Measurements from ENCODE around the gene DYNC1H1. TPM values are rescaled to one million over a fixed set of nuclear protein-coding genes. Genes with fewer than 3 reads are reported as not detected.

Gene DYNC1H1
- total RNA-seq, 1 experiment from 2014 or later: 167 TPM

GRCh38 chr14:102035914-102036313 lies 71.5 kb downstream of the DYNC1H1 start:
- no peak for DNase-seq (ENCODE audit: low read depth)

- DNase-seq (ENCODE audit: low read depth): no peak
Observed at GRCh38 chr14:102037686-102038085, 73.3 kb downstream of the DYNC1H1 start.

DNA sequence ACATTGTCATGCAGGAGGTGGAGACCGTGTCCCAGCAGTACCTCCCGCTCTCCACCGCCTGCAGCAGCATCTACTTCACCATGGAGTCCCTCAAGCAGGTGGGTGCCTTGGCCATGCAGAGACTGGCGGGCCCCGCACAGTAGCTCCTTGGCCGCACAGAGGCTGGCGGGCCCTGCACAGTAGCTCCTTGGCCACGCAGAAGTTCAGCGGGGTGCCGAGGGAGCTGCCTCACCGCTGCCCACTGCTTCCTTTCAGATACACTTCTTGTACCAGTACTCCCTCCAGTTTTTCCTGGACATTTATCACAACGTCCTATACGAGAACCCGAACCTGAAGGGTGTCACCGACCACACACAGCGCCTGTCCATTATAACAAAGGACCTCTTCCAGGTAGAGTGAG lies 74.8 kb downstream of the DYNC1H1 start:
- DNase-seq (ENCODE audit: low read depth): no peak

DNA sequence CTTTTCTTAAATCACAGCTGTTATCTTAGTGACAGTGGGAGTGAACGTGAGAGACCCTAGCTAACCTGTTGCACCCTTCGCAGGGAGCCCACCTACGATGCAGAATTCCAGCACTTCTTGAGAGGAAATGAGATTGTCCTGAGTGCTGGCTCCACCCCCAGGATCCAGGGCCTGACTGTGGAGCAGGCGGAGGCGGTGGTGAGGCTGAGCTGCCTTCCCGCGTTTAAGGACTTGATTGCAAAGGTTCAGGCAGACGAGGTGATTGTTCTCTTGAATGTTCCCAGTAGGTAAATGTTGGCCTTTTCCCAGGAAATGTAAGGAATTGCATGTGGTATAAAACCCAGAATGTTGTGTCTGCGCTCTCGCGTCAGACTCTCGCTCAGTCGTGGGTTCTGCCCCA lies 75.8 kb downstream of the DYNC1H1 start:
- DNase-seq (ENCODE audit: low read depth): no peak

GRCh38 chr14:102042699-102043098 lies 78.3 kb downstream of the DYNC1H1 start:
- no peak for DNase-seq (ENCODE audit: low read depth)

GRCh38 chr14:102043251-102044025 lies 79.1 kb downstream of the DYNC1H1 start:
- DNase-seq (ENCODE audit: low read depth): peak; percentile 81

DNA sequence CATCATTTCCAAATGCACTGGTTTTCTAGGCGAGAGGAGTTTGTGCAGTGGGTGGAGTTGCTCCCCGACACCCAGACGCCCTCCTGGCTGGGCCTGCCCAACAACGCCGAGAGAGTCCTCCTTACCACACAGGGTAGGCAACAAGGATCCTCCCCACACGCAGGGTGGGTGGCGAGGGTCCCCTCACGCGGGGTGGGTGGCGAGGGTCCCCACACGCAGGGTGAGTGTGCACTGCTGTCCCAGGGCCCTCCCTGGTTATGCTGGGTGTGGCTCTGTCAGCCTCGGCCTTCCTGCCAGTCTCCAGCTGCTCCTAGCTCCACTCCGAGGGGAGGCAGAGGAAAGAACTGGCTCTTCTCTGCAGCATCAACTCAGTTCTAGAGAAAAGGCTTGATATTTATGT lies 80.2 kb downstream of the DYNC1H1 start:
- no peak for DNase-seq (ENCODE audit: low read depth)

DNA sequence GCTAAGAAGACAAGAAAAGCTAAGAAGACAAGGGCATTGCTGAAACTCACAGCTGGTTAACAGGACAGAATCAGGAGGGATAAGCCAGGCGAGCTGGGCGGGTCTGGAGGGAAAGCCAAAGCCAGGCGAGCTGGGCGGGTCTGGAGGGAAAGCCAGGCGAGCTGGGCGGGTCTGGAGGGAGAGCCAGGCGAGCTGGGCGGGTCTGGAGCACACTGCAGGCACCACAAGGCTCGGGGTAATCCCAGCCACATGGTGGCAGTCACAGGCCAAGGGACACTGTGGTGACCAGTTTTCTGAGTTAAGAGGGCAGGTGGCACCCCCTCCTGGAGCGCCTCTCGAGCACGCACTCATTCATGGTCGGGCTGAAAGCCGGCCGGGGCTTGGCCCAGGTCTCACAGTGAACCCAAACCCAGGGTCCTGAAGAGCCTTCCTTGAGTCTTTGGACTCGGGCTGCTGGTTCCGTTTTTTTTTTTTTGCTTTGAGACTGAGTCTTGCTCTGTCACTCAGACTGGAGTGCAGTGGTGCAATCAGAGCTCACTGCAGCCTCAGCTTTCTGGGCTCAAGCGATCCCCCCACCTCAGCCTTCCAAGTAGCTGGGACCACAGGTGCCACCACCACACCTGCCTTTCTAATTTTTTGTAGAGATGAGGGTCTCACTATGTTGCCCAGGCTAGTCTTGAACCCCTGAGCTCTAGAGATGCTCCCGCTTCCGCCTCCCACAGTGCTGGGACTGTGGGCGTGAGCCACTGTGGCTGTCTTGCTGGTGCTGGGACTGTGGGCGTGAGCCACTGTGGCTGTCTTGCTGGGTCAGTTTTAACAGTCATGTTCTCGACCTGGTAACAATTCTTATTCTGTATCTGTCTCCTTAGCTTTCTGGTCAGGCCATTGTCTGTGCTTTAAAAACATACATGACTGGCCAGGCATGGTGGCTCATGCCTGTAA lies 82.2 kb downstream of the DYNC1H1 start:
- DNase-seq (ENCODE audit: low read depth): peak; percentile 15

DNA sequence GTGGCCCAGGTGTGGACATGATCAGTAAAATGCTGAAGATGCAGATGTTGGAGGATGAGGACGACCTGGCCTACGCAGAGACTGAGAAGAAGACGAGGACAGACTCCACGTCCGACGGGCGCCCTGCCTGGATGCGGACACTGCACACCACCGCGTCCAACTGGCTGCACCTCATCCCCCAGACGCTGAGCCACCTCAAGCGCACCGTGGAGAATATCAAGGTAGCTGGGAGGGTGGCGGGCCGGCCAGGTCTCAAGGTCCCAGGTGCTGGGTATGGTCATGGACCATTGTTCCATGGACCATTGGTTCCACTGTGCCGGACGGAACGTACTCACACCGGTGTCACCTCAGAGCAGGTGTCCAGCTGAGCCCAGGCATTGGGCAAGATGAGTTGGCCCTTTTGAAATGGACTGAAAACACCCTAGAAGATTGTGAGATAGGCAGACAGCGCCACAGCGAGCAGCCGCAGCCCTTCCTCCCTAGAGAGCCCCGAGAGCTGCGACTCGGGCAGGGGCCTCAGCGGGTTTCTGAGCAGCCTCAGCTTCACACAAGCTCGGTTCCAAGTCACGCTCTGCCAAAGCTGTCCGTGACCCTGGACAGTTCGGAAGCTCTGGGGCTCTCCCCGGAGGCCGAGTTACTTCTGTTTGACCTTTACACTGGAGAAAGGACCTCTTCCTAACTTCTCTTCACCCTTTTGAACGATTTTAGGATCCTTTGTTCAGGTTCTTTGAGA lies 83.6 kb downstream of the DYNC1H1 start:
- no peak for DNase-seq (ENCODE audit: low read depth)

- no peak for DNase-seq (ENCODE audit: low read depth)
Observed at GRCh38 chr14:102049258-102050025, 85.1 kb downstream of the DYNC1H1 start.

DNA sequence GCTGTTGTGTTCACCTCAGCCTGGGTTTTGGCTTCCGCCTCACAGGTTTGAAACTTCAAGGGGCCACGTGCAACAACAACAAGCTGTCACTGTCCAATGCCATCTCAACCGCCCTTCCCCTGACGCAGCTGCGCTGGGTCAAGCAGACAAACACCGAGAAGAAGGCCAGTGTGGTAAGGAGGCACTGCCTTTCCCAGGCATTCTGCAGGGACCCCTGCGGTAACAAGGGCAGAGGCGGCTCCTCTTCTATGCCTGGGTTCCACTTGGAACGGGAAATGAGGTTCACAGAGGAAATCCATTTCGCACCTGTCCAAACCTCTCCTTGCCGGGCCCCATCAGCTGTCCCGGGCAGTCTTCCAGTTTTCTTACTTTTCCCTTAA lies 85.6 kb downstream of the DYNC1H1 start:
- DNase-seq (ENCODE audit: low read depth): no peak

- DNase-seq (ENCODE audit: low read depth): no peak
Observed at GRCh38 chr14:102050625-102051024, 86.3 kb downstream of the DYNC1H1 start.

- no peak for DNase-seq (ENCODE audit: low read depth)
Observed at GRCh38 chr14:102052522-102052921, 88.1 kb downstream of the DYNC1H1 start.

GRCh38 chr14:102055181-102055901 lies 91.0 kb downstream of the DYNC1H1 start:
- DNase-seq (ENCODE audit: low read depth): no peak

- DNase-seq (ENCODE audit: low read depth): no peak
Observed at GRCh38 chr14:102056694-102057442, 92.5 kb downstream of the DYNC1H1 start.

- no peak for DNase-seq (ENCODE audit: low read depth)
Observed at GRCh38 chr14:102057480-102058114, 93.2 kb downstream of the DYNC1H1 start.

- DNase-seq (ENCODE audit: low read depth): no peak
Observed at GRCh38 chr14:102058146-102058545, 93.8 kb downstream of the DYNC1H1 start.

DNA sequence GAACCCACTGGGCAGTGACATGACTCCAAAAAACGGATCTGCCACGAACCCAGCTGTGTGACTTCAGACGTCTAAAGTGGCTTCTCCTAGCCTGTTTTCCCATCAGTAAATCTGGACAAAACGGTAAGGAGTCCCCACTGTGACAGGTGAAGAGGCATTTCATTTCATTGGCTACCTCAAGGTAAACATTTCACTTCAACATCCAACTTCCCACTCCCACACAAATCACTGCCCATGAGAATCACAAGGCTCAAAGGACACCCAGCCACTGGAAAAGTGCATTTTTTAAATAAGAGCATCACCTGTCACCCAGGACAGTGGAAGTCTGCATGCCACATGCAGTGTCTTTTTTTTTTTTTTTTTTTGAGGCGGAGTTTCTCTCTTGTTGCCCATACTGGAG lies 94.6 kb downstream of the DYNC1H1 start:
- no peak for DNase-seq (ENCODE audit: low read depth)

GRCh38 chr14:102063109-102063807 lies 98.9 kb downstream of the DYNC1H1 start:
- peak; percentile 88 for DNase-seq (ENCODE audit: low read depth)
